ENCODE measurements around the gene ILKAP.
A peak's percentile ranks its signal among the peaks of the same experiment; 100 is the strongest.

ILKAP gene

GRCh38 chr2:238236571-238236970 lies 33.1 kb upstream of the ILKAP start:
- DNase-seq = no peak

- DNase-seq = no peak
Measured at GRCh38 chr2:238235856-238236255, 32.4 kb upstream of the ILKAP start.

DNA sequence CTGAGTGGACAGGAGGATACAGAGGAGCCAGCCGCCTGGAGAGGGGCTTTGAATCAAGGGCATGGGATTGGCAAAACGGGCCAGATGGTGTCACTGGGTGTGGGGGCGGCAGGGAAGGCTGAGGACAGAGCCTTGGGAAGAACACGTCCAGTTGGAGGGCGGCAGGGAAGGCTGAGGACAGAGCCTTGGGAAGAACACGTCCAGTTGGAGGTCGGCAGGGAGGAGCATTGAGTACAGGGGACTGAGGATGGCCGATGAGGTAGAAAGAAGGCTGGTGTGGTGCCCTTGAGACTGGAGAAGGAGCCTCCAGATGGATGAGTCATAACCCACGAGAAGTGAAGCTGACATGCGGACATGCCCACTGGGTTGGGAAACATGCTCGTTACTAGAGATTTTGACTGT lies 31.8 kb upstream of the ILKAP start:
- peak in 1 of 2 donors; percentile 23 for DNase-seq

DNA sequence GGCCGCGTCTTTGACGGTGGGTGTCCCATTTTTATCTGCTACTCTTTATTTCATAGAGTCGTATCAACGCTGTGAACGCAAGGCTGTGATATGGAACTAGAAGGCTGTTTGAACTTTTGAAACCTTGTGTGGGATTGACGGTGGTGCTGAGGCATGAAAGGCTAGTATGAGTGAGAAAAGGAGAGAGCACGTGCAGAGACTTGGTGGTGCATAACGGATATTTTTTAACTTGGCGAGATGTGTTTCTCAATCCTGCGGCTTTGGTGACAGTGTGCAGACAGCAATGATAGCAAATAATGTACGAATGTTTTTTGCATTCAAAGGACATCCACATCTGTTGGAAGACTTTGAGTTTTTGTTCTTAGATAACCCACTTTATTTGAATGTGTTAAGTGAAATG lies 30.1 kb upstream of the ILKAP start:
- no peak for DNase-seq

DNA sequence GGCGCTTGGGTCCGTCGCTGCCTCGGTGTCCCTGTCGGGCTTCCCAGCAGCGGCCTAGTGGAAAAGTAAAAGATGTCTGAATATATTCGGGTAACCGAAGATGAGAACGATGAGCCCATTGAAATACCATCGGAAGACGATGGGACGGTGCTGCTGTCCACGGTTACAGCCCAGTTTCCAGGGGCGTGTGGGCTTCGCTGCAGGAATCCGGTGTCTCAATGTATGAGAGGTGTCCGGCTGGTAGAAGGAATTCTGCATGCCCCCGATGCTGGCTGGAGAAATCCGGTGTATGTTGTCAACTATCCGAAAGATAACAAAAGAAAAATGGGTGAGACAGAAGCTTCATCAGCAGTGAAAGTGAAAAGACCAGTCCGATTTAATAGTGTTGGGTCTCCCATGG lies 28.3 kb upstream of the ILKAP start:
- DNase-seq = no peak

DNA sequence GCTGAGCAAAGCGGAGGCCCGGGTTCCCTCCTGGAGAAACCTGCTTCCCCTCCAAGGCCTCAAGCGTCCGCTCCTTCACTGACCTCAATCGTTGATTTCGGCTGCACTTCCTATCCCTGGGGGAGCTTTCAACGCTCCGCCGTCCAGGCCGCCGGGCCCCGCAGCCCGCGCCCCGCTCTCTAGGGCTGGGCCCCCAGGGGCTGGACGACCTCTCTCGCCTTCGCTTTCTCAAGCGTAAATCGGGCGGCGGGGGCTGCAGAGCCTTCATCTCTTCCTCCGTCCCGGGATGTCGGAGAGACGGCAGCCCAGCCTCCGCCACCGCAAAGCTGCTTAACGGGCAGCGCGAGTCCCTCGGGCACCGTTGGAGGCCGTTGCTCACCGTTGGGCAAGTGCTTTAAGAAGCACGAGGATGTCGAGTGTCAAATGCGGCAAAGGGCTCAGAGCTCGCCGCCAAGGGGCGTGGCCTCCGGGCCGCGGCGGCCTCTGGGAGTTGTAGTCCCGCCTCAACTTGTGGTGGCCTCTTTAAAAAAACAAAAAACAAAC lies 27.8 kb upstream of the ILKAP start:
- peak; percentile 82 to 85 for DNase-seq

GRCh38 chr2:238230699-238231098 lies 27.2 kb upstream of the ILKAP start:
- DNase-seq = no peak

DNA sequence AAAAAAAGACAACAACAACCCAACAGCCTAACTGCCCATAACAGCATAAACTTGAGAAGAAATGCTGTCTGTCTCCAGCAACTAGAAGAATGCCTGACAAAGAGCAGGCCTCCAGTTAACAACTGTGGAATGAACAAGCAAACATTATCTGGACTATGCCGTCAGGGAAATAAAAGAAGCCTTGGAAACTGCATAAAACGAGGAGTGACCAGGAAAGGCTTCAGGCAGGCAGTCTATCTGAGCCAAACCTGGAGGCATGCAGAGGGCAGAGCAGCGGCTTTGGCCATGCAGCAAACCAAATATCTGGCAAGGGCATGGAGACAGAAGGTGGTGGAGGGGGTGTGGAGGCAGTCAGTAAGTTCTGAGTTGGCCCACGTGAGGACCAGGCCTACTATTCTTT lies 25.2 kb upstream of the ILKAP start:
- DNase-seq = no peak

- no peak for DNase-seq
Measured at GRCh38 chr2:238227587-238228032, 24.1 kb upstream of the ILKAP start.

GRCh38 chr2:238226698-238227586 lies 23.4 kb upstream of the ILKAP start:
- no peak for DNase-seq

GRCh38 chr2:238225911-238226697 lies 22.6 kb upstream of the ILKAP start:
- DNase-seq = no peak

- DNase-seq = no peak
Measured at GRCh38 chr2:238225121-238225520, 21.6 kb upstream of the ILKAP start.

DNA sequence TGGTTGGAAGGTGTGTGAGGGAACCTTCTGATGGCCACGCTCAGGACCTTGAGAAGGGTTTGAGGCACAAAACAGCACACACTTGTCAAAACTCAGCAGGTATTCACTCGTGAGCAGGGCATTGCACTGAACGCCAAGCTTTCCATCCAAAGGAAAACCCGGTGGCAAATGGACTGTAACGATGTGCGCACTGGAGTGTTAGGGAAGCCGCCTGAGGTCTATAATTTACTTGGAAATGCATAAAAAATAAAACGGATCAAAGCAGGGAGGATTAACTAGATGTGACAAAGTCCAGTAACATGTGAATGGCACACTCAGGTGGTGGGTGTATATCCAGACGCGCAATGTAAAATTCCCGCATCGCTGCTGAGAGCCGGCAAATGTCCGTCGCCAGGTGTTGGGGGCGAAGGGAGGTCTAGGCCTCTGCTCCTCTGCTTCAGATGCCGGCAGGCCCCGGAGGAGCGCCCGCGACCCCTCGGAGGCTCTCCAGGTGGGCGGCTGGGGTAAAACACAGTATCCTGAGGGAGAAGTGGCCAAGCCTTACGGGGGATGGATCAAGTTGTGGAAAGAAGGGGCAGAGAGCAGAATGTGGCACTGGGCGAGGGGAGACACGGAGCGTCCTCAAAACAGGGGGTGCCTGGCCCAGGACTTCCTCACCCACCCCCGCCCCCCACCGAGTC lies 21.0 kb upstream of the ILKAP start:
- DNase-seq = no peak

- DNase-seq = no peak
Measured at GRCh38 chr2:238220892-238221521, 17.5 kb upstream of the ILKAP start.

DNA sequence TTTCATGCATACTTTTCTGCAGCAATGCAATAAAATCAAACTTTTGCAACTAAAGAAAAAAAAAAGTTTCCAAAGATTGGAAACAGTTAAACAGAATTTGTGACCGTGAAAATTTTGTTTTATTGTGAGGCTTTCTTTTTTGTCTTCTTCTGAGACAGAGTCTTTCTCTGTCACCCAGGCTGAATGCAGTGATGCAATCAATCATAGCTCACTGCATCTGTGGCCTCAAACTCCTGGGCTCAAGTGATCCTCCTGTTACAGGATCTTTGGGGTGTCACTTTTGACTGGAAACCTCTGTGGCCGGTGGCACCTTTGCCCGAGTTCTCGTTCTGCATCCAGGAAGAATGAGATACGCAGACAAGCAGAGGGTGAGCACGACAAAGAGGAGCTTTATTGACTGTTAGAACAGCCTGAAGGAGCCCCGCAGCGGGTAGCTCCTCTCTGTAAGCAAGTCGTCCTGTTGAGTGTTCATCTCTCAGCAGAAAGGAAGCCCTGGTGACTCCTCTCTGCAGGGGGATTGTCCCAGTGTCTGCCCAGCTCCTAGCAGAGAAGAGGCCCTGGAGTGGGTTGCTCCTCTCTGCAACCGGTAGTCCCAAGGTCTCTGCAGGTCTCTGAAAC lies 16.9 kb upstream of the ILKAP start:
- DNase-seq = no peak

DNA sequence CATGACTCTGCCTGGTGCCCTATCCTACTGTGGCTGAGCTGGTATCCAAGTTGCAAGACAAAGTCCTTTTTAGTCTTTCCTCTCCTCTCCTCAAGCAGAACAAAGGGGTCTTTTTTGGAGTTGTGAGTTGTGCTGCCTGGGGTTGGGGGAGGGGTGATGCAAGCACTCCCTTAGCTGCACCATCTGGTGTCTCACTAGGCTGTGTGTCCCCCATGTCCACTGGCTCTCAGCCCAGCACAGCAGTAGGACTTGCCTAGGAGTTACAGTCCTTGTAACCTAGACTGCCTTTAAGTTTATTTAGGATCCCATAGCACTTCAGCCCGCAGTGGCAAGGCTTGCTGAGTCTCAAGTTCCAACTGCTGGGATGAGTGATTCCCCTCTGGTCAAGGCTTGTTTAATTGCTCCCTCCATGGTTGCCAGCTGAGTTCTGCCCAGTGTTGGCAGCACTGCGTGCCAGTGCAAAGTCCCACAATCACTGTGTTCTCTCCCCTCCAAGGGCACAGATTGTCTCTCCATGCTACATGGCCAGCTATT lies 13.2 kb upstream of the ILKAP start:
- DNase-seq = no peak

DNA sequence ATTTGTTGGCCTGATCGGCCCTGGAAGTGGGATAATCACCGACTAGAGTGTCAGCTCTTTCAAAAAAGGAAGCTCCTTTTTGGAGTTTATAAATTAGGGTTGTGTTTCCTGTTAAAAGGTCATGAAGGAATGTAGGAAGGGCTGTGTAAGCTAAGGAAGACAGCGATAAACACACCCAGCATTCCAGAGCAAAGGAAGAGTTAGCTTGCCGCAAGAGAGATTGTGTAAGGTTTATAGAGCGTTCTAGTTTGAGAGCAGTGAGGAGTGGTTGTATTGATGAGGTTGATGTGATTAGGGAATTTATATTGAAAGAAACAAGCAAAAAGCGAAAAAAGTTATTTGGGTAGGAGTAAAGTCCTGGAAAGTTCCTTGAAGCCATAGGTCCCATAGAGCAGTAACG lies 3.5 kb upstream of the ILKAP start:
- no peak for DNase-seq

DNA sequence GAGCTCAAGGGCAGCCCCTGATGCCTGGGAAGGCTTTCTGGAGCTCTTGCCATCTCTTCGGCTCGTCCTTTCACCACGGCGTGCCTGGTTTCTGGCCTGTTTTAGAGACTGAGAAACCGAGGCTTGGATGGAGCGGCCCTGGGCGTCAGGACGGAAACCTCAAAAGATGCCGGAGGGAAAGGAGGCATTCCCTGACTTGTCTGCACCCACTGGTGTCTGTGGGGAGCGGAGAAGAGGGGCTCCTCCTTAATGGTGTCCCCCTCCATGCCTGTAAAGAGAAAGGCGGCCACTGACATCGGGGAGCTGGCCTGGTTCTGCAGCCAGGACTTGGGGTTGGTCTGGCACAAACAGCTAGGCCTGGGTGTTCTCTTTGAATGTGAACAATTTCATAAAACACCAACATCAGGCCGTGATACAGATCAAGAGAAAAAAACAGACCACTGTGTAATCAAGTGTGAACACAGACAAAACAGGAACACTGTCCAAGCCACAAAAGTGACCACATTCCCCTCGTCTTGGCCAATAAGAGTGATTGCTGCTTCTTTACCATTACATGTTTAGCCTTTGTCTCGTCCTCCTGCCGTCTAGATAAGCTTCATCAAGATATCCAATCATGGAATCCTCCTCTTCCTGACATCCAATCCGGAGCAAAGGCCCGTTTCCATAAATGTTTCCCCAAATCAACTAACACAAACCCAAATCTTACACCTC lies 633 bp upstream of the ILKAP start:
- peak in 1 of 2 donors; percentile 4 for DNase-seq

GRCh38 chr2:238202326-238203093 lies 985 bp downstream of the ILKAP start:
- peak in 1 of 2 donors; percentile 15 for DNase-seq

- DNase-seq = no peak
Measured at GRCh38 chr2:238190445-238190844, 13.1 kb downstream of the ILKAP start.
